Lower leg skin (tissue), 3 donors: ENCODE results near the gene FAM227A.

Source experiments
- POLR2A ChIP-seq, 2 donors: fragments of 450-650 bp; IDR thresholded peaks; one replicate each; pipeline ENCODE4 v1.6.1; 2016 to 2017; ENCODE audit warnings: antibody characterized with exemption in 2 of 2, mild to moderate bottlenecking in 1 of 2, moderate library complexity in 1 of 2
- TF ChIP-seq, protein P1 (sequence below), 3 donors: fragments of 450-650 bp; IDR thresholded peaks; one replicate each; pipeline ENCODE4 v1.5.1; 2016; ENCODE audit warnings: antibody characterized with exemption in 3 of 3, mild to moderate bottlenecking in 3 of 3, moderate library complexity in 2 of 3

DNA sequence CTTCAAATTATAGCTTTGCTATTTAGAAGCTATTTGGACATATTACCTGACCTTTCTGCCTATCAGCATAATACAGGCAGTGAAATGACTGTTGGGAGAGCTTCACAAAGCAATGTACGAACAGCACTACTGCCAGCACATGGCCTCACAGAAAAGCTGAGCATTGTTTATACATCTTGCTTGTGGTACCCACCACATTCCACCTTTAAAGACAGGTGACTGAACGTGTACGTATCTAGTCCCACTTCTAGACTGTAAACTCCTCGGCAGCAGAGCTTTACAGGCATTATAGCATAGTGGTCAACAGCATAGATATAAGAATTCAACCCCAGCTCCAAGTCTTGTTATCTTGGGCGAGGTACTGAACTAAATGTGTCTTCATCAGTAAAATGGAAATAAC, 43.0 kb upstream of the FAM227A start:
- no peak for TF ChIP-seq POLR2A (IDR thresholded peaks at IDR 0.05)
- TF ChIP-seq, protein P1, sequence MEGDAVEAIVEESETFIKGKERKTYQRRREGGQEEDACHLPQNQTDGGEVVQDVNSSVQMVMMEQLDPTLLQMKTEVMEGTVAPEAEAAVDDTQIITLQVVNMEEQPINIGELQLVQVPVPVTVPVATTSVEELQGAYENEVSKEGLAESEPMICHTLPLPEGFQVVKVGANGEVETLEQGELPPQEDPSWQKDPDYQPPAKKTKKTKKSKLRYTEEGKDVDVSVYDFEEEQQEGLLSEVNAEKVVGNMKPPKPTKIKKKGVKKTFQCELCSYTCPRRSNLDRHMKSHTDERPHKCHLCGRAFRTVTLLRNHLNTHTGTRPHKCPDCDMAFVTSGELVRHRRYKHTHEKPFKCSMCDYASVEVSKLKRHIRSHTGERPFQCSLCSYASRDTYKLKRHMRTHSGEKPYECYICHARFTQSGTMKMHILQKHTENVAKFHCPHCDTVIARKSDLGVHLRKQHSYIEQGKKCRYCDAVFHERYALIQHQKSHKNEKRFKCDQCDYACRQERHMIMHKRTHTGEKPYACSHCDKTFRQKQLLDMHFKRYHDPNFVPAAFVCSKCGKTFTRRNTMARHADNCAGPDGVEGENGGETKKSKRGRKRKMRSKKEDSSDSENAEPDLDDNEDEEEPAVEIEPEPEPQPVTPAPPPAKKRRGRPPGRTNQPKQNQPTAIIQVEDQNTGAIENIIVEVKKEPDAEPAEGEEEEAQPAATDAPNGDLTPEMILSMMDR (IDR thresholded peaks at IDR 0.05) = no peak
